A549 (cell line): ENCODE results near the gene BBX.

Experiments used
- CEBPB ChIP-seq, 2 experiments: fragments of >200 bp in 1 of 2; sonication (Bioruptor Twin) in 1 of 2; formaldehyde crosslinking in 1 of 2; IDR thresholded peaks; 2 replicates each; pipeline ENCODE4 v1.6.1; 2012 to 2016
- CHD2 ChIP-seq: fragments of 150-350 bp; IDR thresholded peaks from 2 replicates; pipeline ENCODE4 v1.6.1; 2014; ENCODE audit warnings: low read length; ENCODE audit not compliant: partially characterized antibody
- CTCF ChIP-seq: fragments of >200 bp; sonication (Bioruptor Twin); formaldehyde crosslinking; IDR thresholded peaks from 3 replicates; pipeline ENCODE4 v1.5.1; 2016
- EHMT2 ChIP-seq: fragments of 200-600 bp; sonication (generic); IDR thresholded peaks from 2 replicates; pipeline ENCODE4 v1.6.1; 2016; ENCODE audit warnings: antibody characterized with exemption, low read depth, mild to moderate bottlenecking, moderate library complexity
- EP300 ChIP-seq, 2 experiments: fragments of >200 bp; sonication (Bioruptor Twin); formaldehyde crosslinking; IDR thresholded peaks; 2 replicates in 1 of 2; 3 replicates in 1 of 2; pipeline ENCODE4 v1.6.1; 2016 to 2017
- MAX ChIP-seq: IDR thresholded peaks from 2 replicates; pipeline ENCODE4 v1.6.1; 2012
- MAZ ChIP-seq: fragments of 150-350 bp; IDR thresholded peaks from 2 replicates; pipeline ENCODE4 v1.6.1; 2014; ENCODE audit warnings: antibody characterized with exemption, low read depth, low read length, borderline replicate concordance
- MYC ChIP-seq: IDR thresholded peaks from 2 replicates; pipeline ENCODE4 v1.6.1; 2012; ENCODE audit warnings: mild to moderate bottlenecking, inconsistent platforms, low read length, improper control_type of control experiment, borderline replicate concordance
- NPAS2 ChIP-seq: fragments of 250-450 bp; sonication (Bioruptor Pico); IDR thresholded peaks from 2 replicates; pipeline ENCODE4 v1.8.0; 2022; ENCODE audit warnings: mild to moderate bottlenecking, moderate library complexity, borderline replicate concordance
- POLR2A ChIP-seq: IDR thresholded peaks from 2 replicates; pipeline ENCODE4 v1.6.1; 2012; ENCODE audit warnings: mild to moderate bottlenecking, low read length
- RAD21 ChIP-seq, 2 experiments: fragments of >200 bp in 1 of 2; sonication (Bioruptor Twin) in 1 of 2; formaldehyde crosslinking in 1 of 2; IDR thresholded peaks in 1 of 2; conservative IDR thresholded peaks in 1 of 2; 2 replicates in 1 of 2; 3 replicates in 1 of 2; pipeline ENCODE4 v1.6.1; 2012 to 2018; ENCODE audit warnings: inconsistent platforms in 1 of 2
- RARB ChIP-seq: fragments of 250-450 bp; sonication (Bioruptor Pico); IDR thresholded peaks from 2 replicates; pipeline ENCODE4 v1.8.0; 2021; ENCODE audit warnings: mild to moderate bottlenecking, moderate library complexity
- RCOR1 ChIP-seq: fragments of 150-350 bp; IDR thresholded peaks from 2 replicates; pipeline ENCODE4 v1.6.1; 2014; ENCODE audit warnings: antibody characterized with exemption, low read length, low read depth
- USF2 ChIP-seq: fragments of 450-650 bp; IDR thresholded peaks from 2 replicates; pipeline ENCODE4 v1.6.1; 2014; ENCODE audit warnings: antibody characterized with exemption

- TF ChIP-seq CTCF (no peak), MAZ (no peak), POLR2A (no peak), RCOR1 (no peak), USF2 (no peak), CEBPB (IDR thresholded peaks at IDR 0.05) (no peak), EP300 (IDR thresholded peaks at IDR 0.05) (no peak), NPAS2 (CRISPR knock-in tag) (no peak), CHD2 (no peak), RARB (CRISPR knock-in tag) (no peak), RAD21 (conservative IDR thresholded peaks at IDR 0.05 in 1 of 2, IDR thresholded peaks at IDR 0.05 in 1 of 2) (no peak), EHMT2 (no peak), MAX (no peak), MYC (no peak)
These were observed 304.0 kb downstream of the BBX start for GRCh38 chr3:107826727-107827126.
